Stimulated activated CD8-positive, alpha-beta memory T cell treated with anti-CD3 and anti-CD28 coated beads, Interleukin-4, amount 100 ng/mL, for 4 hours (primary cell): ENCODE measurements around the gene GANC.

Experiments used
- DNase-seq, 2 donors: peaks; one replicate each; pipeline ENCODE4 v3.0.0-alpha.2; 2020; ENCODE audit warnings: low read depth in 2 of 2, low spot score in 1 of 2

Gene GANC

DNA sequence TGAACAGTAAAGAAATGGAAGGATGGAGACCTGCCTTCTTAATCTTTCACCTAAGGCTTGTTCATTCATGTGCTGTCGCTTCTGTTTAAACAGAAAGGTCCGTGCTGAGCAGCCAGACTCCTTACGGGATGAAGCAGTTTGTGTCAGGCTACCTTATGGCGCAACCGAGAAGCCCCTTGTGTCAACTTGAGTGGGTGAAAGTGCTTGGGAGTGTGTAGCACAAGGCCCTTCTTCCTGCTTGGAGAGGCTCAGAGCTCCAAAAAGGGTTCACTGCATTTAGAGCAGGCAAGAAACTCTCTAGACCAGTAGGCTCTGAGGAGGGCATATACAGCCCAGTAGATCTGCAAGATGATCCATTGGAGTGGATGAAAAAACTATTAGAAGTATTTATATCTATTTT is 102.3 kb downstream of the GANC start:
- DNase-seq: no peak

DNA sequence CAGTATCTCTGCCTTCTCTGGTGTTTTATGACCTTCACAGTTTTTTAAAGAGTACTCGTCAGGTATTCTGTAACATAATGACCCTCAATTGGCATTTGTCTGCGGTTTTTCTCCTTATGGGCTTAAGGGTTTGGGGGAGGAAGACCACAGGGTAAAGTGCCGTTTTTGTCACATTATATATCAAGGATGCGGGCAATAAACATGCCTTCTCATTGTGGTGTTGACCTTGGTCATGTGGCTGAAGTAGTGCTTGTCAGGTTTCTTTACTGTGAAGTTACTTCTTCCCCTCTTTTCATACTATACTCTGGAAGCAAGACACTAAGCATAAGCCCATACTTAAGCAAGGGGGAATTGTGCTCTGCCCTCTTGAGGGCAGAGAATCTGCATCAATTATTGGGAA is 102.9 kb downstream of the GANC start:
- DNase-seq: no peak

DNA sequence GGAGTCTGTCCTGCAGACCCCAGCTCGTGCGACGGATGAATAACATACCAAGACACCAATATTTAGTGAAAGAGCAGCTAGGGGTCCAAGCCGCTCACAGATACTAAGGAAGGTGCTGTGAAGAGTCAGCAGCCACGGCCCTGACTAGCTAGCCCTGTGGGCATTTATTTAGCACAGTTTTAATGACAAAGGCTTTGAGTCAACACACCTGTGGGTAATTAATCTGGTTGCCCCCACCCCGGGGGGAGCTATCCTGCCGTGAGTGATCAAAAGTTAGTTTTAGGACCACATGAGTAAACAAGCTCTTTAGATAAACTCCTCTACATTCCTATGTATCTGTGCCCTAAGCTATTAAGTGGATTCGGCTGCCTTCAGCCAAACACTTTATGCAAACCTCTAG is 105.0 kb downstream of the GANC start:
- no peak for DNase-seq

DNA sequence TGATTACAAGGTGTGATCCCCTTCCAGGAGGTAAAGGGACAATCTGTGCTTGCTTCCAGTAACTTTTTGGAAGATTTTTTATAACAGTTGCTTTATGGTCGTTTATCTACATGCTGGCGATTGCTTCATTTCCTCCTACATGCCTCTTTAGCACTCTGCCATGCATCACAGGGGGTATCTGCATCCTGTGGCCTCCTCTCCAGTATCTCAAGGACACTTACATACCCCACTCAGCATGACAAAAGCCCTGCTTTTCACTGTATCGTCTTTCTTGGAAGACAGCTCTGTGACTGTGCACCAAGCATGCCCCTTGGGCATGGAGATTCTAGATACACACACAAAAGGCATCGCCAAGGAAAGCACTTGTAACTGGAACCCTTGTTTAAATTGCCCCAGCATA is 111.6 kb downstream of the GANC start:
- no peak for DNase-seq

GRCh38 chr15:42385206-42385979 is 112.4 kb downstream of the GANC start:
- DNase-seq: no peak

DNA sequence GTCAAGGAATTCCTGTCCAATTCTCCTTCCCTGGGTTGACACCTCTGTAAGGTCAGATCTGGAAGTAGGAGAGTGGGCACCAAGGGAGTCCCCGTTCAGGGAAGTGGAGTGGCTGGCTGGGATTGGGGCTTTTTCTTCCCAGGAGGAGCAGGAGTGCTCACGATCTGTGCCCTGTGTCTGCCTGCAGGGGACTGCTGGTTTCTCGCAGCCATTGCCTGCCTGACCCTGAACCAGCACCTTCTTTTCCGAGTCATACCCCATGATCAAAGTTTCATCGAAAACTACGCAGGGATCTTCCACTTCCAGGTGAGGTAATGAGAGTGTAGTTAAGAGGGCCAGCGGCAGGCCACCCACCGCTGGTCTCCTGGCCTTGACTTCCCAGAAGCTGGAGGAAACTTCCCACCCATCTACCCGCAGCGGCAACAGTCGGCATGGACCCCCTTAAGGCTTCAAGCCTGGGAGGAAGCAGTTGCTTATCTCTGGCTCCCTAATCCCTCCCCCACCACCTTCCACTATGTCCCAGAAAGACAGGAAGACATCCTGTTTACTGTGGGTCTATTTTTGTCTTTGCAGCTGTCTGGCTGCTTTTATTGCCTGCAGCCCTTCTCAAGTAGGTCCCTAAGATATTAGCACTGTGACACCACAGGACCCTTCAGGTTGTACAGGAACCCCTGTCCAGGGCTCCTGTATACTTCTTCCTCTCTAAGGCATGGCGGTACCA is 113.1 kb downstream of the GANC start:
- no peak for DNase-seq

- no peak for DNase-seq
Observed at GRCh38 chr15:42387603-42388002, 114.6 kb downstream of the GANC start.

DNA sequence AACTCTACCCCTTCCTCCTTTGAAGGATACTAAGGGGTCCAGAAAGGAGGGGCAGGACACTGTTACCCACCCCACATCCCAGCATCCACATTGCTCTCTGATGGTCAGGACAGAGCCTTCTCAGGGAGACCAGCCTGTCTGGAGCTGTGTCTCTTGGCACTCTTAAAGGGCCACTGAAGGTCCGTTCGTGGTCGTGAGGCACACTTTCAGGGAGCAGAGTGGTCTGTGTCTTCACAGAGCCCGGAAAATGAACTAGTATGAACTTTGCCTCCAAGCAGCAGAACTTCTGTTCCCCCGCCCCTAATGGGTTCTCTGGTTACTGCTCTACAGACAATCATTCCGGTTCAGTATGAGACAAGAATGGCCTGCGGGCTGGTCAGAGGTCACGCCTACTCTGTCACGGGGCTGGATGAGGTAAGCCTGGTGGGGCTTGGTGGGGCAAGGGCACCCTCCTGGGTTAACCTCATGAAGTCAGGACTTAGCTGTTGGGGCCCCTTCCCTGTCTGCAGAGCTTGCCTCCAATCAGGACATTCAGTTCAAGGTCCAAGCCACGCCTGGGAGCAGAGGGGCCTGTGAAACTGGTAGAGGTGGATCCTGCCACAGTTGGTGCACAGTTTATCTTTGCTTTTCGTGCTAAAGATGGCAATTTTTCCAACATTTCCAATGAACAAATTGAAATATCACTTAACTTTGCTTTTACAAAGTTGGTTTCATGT is 119.5 kb downstream of the GANC start:
- no peak for DNase-seq

DNA sequence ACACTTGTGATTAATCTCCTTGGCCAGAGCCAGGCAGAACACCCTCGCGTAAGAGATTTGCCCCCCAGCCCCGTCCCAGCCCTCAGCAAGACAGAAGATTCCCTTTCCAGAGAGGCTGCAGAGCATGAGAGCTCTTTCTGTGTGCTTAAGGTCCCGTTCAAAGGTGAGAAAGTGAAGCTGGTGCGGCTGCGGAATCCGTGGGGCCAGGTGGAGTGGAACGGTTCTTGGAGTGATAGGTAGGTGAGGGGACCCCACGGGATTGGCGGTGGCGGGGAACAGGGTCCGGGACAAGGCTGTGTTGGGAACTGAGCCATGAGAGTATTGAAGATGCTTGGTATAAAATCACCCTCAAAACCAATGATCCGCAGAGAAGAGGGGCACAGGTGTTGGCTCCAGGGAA is 121.1 kb downstream of the GANC start:
- no peak for DNase-seq

- no peak for DNase-seq
Observed at GRCh38 chr15:42395838-42396237, 122.8 kb downstream of the GANC start.

- peak in 1 of 2 donors; percentile 4 for DNase-seq
Observed at GRCh38 chr15:42401544-42402454, 128.8 kb downstream of the GANC start.

DNA sequence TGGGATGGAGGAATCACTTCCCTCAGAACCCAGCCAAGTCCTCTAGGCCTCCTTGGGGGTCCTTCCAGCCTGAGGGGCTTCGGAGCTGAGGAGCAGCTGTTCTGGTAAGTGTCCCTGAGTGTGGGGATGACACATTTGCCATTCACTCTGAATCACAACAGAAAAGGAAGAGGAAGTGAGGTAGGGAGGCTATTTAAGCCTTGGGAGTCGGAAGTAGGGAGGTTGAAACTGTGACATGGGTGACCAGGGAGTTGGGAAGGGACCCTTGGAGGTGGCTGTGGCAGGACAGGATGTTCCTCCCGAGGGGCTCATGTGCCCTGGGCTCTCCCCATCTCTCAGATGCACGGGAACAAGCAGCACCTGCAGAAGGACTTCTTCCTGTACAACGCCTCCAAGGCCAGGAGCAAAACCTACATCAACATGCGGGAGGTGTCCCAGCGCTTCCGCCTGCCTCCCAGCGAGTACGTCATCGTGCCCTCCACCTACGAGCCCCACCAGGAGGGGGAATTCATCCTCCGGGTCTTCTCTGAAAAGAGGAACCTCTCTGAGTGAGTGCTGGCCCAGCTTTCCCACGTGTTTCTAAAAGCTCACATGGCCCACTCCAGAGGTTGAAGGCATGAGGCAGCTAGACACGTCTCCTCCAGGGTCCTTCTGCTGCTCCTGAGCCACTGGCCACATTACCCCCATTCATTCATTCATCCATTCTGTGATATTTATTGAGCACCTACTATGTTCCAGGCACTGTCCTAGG is 129.6 kb downstream of the GANC start:
- DNase-seq: no peak

DNA sequence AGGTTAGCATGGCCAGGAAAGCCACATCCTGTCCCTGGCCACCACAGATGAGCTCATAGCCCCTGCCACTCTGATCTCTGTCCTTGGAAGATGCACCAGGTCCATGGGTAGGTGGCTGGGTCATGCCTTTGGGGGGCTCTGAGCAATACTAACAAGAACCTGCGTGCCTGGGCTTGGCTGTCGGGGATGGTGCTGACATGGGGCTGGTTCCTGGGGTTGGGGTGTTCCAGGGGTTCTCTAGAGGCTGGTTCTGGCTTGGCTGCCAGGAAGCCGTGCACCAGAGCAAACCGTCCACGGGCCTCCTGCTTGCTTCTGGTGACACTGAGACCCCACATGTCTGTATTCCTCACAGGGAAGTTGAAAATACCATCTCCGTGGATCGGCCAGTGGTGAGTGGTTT is 130.4 kb downstream of the GANC start:
- no peak for DNase-seq

DNA sequence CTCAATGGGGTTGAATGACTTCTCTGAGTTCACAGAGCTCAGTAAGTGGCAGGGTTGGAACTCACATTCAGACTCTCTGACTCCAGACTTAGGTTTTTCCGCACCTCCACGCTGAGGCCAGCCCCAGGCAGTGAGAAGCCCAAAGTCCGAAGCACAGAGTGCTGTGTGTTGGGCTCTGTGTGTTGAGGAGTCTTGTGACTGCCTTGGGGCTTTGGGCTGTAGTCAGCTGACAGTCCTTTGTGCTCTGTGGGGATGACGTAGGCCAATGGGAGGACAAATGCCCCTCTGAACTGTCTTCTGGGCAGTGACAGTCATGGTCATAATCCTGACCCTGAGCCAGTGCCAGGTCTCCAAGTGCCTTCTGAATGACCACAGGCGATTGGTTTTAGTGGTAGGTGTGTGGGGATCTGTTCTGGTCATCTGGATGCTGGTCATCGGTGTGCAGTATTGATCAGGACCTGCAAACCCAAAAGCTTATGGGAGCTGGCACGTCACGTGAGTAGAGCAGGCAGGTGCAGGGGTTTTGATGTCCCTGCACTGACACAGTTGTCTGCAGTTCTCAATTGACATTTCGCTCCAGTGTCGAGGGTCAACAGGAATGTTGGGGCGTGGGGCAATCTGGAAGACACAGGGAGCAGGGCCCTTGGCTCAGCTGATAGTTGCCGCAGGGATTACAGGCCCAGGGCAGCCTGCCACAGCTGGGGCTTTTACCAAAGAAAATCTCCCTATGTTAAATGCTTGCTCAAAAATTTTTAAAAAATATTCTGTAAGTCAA is 131.6 kb downstream of the GANC start:
- DNase-seq: no peak

- no peak for DNase-seq
Observed at GRCh38 chr15:42405863-42406482, 133.0 kb downstream of the GANC start.
